Neural progenitor cell (in vitro differentiated cells): Measurements from ENCODE around the gene IGF1.

Experiments
- CTCF ChIP-seq: fragments of 200-600 bp; sonication (generic); IDR thresholded peaks from 2 replicates; pipeline ENCODE4 v1.5.1; 2017; ENCODE audit warnings: antibody characterized with exemption, mild to moderate bottlenecking
- EZH2 ChIP-seq: fragments of 200-600 bp; sonication (generic); IDR thresholded peaks from 2 replicates; pipeline ENCODE4 v1.6.1; 2017; ENCODE audit warnings: antibody characterized with exemption, mild to moderate bottlenecking, moderate library complexity
- EZH2phosphoT487 ChIP-seq: fragments of 200-600 bp; sonication (generic); IDR thresholded peaks from 2 replicates; pipeline ENCODE4 v1.6.1; 2017; ENCODE audit warnings: antibody characterized with exemption

GRCh38 chr12:102413396-102413795 is 67.0 kb downstream of the IGF1 start:
- TF ChIP-seq EZH2 (no peak), CTCF (no peak), EZH2phosphoT487 (no peak)
